Measurements from ENCODE around the gene IRAK4.

The IRAK4 gene

GRCh38 chr12:43764528-43764927 is 5.8 kb downstream of the IRAK4 start:
- FAIRE-seq = no peak
- DNase-seq (ENCODE audit: low spot score) = no peak

DNA sequence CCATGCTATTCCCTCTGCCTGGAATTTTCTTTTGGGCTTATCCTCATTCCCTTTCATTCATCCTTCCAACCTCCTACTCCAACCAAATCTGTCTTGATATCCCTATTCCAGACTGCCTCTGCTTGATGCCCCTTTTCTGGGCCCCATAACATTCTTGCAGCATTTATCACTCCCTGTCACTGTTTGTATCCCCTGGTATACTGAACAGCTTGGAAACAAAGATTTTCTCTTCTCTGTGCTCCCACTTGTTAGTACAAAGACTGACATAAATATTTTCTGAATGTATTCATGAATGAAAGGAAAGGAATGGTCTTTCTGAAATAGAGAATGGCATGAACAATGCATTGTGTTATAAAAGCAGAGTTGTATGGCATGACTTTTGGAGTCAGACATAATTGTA is 7.5 kb downstream of the IRAK4 start:
- no peak for FAIRE-seq

DNA sequence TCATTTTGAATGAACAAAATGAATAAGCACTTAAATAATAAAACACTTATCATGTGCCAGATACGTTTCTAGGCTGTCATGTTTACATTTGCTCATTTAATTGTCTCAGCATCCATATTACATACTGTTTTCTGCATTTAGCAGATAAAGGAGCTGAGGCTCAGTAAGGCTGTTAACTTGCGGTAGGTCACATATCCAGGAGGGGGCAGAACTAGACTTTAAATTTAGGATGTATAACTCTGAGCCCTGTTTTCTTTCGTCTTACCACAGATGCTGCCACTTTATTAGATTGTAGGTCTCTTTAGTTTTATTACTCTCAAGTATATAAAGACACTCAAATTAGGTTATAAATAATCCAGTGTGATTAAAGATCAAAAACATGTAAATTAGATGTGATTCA is 17.7 kb downstream of the IRAK4 start:
- DNase-seq (ENCODE audit: low spot score) = peak; percentile 17

More for the DNA sequence above, 7.5 kb downstream of the IRAK4 start:
- DNase-seq (ENCODE audit: low spot score) = no peak

GRCh38 chr12:43786899-43787693 is 28.3 kb downstream of the IRAK4 start:
- DNase-seq (ENCODE audit: low spot score) (no peak), FAIRE-seq (no peak)

More for the DNA sequence above, 17.7 kb downstream of the IRAK4 start:
- no peak for FAIRE-seq

GRCh38 chr12:43789941-43790340 is 31.2 kb downstream of the IRAK4 start:
- no peak for DNase-seq (ENCODE audit: low spot score)
- FAIRE-seq = no peak

- DNase-seq (ENCODE audit: low spot score) = no peak
- no peak for FAIRE-seq
Observed at GRCh38 chr12:43795716-43796280, 37.0 kb downstream of the IRAK4 start.

GRCh38 chr12:43797561-43798217 is 38.9 kb downstream of the IRAK4 start:
- DNase-seq (ENCODE audit: low spot score) (no peak), FAIRE-seq (no peak)

DNA sequence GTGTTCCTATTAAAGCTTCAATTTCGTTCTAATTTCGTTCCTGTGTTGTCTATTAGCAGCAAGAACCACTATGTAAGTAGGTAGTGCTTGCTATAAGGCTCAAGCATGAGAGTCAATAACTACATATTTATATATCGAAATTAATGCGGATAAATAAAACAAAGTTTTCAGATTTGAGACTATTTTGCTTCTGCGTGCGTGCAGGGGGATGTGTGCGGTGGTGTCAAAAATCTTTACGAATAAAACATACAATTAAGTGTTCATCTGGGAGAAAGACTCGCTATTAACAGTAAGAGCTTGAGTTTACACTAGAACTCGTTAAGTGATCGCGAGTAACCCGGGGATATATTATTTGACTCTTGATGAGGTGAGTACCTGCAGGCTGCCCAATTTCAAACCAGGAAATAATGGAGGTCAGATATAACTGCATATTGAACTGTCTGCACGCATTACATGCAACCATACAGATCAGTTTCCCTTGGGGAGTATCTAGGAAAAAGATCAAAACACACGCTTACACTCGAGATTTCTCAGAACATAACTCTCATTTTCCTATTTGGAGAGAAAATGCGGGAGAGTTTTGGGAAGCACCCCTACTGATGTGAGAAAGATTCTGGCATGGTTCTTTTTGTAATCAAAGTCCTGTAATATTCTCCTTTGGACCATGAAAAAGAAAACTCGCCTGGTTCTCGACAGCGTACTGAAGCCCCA is 46.6 kb downstream of the IRAK4 start:
- DNase-seq (ENCODE audit: low spot score) = no peak

DNA sequence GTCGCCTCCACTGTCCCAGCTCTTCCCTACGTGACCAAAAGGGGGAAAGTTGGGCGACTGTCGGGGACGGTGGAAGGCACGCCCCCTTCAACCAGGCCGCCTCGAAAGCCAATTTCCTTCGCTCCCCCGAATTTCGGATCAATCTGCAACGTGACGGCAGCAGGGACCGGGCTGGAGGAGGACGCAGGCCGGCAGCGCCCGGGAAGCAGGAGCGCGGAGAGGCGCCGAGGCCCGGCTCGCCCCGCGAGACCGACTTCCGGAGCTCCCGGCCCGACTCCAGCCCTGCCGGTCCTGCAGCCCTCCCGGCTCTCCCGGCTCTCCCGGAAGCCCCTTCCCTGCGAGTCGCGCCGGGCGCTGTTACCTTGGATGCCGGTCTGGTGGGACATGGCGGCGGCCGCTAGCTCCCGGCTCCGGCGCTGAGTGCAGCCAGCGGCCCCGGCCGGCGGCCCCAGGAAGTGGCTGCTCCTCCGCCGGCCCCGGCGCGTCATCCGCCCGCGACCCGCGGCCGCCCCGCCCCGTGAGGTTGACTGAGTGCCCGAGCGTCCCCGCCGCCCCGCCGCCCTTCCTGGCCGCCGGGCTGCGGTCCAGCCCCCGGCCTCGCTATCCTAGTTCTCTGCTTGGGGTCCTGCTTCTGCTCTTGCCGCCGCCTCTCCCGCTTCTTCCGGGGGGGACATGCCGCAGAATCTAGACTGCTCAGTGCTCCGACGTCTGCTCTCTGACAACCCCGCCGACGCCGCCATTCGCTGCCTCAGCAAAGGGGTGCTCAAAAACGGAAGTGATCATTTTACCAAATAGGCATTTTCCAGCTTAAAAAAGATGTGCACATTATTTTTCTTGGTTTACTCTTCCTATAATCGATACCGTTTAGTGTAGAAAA is 47.3 kb downstream of the IRAK4 start, which contains the start of gene TWF1:
TWF1 (minus strand) TSS at position 458 of the 877 bp plus-strand sequence; CDS start at position 386, 72 bp downstream.
- peak; percentile 94 for DNase-seq (ENCODE audit: low spot score)
- no peak for FAIRE-seq

More for the DNA sequence above, 46.6 kb downstream of the IRAK4 start:
- no peak for FAIRE-seq

- FAIRE-seq = no peak
- DNase-seq (ENCODE audit: low spot score) = no peak
Observed at GRCh38 chr12:43806737-43807072, 48.0 kb downstream of the IRAK4 start.

DNA sequence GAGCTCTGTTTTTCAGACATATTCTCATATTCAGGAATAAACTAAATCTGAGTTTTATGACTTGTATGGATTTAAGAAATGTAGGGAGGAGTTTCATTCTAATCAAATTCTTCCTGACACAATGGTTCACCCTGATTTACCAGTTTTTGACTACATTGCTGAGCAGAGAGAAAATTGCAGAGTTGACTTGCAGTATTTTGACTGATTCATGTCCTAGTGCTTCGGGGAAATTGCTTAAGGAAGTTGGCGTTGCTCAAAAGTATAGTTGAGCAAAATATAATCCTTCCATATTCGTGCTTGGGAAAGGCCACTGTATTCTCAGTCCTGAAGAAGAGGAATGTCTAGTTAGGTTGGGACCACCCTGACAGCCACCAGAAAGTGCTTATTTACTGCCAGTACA is 48.6 kb downstream of the IRAK4 start:
- DNase-seq (ENCODE audit: low spot score) = no peak
- no peak for FAIRE-seq

DNA sequence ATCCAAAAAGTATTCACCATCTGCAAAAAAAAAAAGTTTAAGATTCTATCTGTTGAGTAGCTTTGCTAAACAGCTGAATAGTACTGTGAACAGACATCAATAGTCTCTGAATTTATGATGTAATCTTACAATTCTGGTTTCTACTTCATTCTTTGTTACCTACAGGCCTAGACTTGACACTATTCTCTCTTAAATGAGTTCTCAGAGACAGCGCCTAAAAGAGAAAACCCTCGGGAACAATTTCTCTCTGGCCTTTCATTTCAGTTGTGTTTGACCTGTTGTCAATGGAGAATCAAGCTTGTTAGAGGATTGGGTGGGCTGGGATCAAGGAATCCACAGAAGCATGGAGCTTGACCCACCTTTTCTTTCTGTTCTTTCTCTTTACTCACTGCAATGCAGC is 53.3 kb downstream of the IRAK4 start:
- DNase-seq (ENCODE audit: low spot score) (no peak), FAIRE-seq (no peak)

GRCh38 chr12:43812926-43813325 is 54.2 kb downstream of the IRAK4 start:
- FAIRE-seq = no peak
- DNase-seq (ENCODE audit: low spot score) = no peak

DNA sequence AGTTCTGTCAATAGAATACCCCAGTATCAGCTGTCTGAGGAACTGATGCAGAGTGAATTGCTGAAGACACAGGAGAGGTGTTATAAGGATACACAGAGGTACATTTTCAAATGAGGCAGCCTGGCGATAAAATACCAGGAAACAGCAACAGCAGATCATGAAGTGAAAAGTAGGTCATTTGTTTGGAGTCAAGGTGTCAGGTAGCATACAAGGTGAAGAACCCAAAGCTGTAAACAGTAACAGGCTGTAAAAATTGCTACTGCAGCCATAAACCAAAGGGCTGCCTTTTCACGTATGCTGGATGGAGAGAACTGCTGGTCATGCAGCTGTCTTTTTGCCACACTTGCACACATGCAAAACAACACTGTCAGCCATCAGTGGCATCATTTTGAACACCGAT is 56.7 kb downstream of the IRAK4 start:
- FAIRE-seq = no peak
- no peak for DNase-seq (ENCODE audit: low spot score)

DNA sequence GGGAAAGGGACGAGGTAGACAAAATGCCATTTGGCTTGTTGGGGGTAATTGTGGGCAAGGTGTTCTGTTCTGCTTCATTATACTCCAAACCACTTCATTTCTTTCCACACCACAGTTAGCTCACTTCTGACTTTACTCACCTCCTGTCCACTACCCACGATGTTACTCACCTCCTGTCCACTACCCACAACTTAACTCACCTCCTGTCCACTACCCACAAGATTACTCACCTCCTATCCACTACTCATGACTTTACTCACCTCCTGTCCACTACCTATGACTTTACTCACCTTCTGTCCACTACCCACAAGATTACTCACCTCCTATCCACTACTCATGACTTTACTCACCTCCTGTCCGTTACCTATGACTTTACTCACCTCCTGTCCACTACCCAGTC is 57.4 kb downstream of the IRAK4 start:
- FAIRE-seq = peak; percentile 93

GRCh38 chr12:43824207-43824775 is 65.5 kb downstream of the IRAK4 start:
- no peak for DNase-seq (ENCODE audit: low spot score)
- FAIRE-seq = no peak

More for the DNA sequence above, 57.4 kb downstream of the IRAK4 start:
- DNase-seq (ENCODE audit: low spot score) = no peak

DNA sequence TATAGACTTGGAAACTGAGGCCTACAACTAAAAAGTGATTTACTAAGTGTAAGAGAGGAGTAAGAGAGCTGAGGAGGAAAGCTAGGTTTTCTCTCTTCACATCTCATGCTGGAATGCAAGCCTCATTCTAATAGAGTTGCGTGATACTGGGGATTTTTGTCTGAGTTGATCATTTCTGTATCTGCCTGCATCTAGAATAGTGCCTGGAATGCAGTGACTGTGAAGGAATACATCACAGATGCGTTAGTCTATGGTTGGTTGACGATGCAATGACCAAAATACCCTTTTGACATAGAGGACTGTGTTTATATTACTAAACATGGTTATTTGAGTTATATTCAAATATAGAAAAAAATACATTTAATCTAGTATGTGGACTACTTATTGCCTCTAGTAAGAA is 67.9 kb downstream of the IRAK4 start:
- FAIRE-seq (no peak), DNase-seq (ENCODE audit: low spot score) (no peak)

- FAIRE-seq (no peak), DNase-seq (ENCODE audit: low spot score) (no peak)
Observed at GRCh38 chr12:43827093-43827492, 68.3 kb downstream of the IRAK4 start.

- no peak for DNase-seq (ENCODE audit: low spot score)
Observed at GRCh38 chr12:43832463-43833168, 73.9 kb downstream of the IRAK4 start.

GRCh38 chr12:43835264-43835655 is 76.5 kb downstream of the IRAK4 start:
- no peak for DNase-seq (ENCODE audit: low spot score)
- FAIRE-seq = no peak

More at GRCh38 chr12:43832463-43833168, 73.9 kb downstream of the IRAK4 start:
- no peak for FAIRE-seq

All from urothelium cell line (cell line).